Activated CD4-positive, CD25-positive, alpha-beta regulatory T cell treated with anti-CD3 and anti-CD28 coated beads, Interleukin-2, amount 50 U/mL, for 24 hours (primary cell): ENCODE data around the gene PTPRM.

Source experiments
- ATAC-seq, 2 donors: fragments of 150-1000 bp; cut with Tn5 transposase; one replicate each; pipeline ENCODE4 v1.10.0; 2021; ENCODE audit warnings: mild to moderate bottlenecking in 1 of 2, moderate library complexity in 1 of 2

Gene PTPRM

GRCh38 chr18:8298186-8298585, 731.1 kb downstream of the PTPRM start:
- ATAC-seq: no peak

GRCh38 chr18:8299054-8299980, 732.2 kb downstream of the PTPRM start:
- ATAC-seq: no peak

GRCh38 chr18:8300751-8301410, 733.8 kb downstream of the PTPRM start:
- no peak for ATAC-seq

- no peak for ATAC-seq
These were observed 734.5 kb downstream of the PTPRM start for GRCh38 chr18:8301427-8302172.

- ATAC-seq: no peak
These were observed 736.1 kb downstream of the PTPRM start for GRCh38 chr18:8303151-8303755.

- ATAC-seq: no peak
These were observed 740.8 kb downstream of the PTPRM start for GRCh38 chr18:8307960-8308359.

- ATAC-seq: no peak
These were observed 745.9 kb downstream of the PTPRM start for GRCh38 chr18:8313043-8313442.

GRCh38 chr18:8314124-8314523, 747.0 kb downstream of the PTPRM start:
- no peak for ATAC-seq

GRCh38 chr18:8319798-8320489, 752.8 kb downstream of the PTPRM start:
- no peak for ATAC-seq

- ATAC-seq: no peak
These were observed 755.4 kb downstream of the PTPRM start for GRCh38 chr18:8322486-8322885.

GRCh38 chr18:8324343-8325065, 757.4 kb downstream of the PTPRM start:
- no peak for ATAC-seq

- ATAC-seq: no peak
These were observed 759.8 kb downstream of the PTPRM start for GRCh38 chr18:8326763-8327394.

GRCh38 chr18:8328126-8328525, 761.0 kb downstream of the PTPRM start:
- ATAC-seq: no peak

GRCh38 chr18:8329186-8329771, 762.2 kb downstream of the PTPRM start:
- no peak for ATAC-seq

GRCh38 chr18:8330575-8330974, 763.5 kb downstream of the PTPRM start:
- no peak for ATAC-seq

- no peak for ATAC-seq
These were observed 765.2 kb downstream of the PTPRM start for GRCh38 chr18:8332286-8332685.

- ATAC-seq: no peak
These were observed 766.8 kb downstream of the PTPRM start for GRCh38 chr18:8333961-8334360.

- ATAC-seq: no peak
These were observed 770.1 kb downstream of the PTPRM start for GRCh38 chr18:8337211-8337610.

GRCh38 chr18:8339210-8339609, 772.1 kb downstream of the PTPRM start:
- no peak for ATAC-seq

GRCh38 chr18:8339952-8340351, 772.8 kb downstream of the PTPRM start:
- ATAC-seq: no peak
